Neuron (in vitro differentiated cells): ENCODE results near the gene EVX1.

ENCODE experiments used
- H2AFZ ChIP-seq: one replicate; pipeline ENCODE4 v1.6.1; 2013; ENCODE audit warnings: low read depth, mild to moderate bottlenecking, inconsistent platforms, low read length, moderate library complexity
- H3K27me3 ChIP-seq: one replicate; pipeline ENCODE4 v1.6.1; 2013; ENCODE audit warnings: low read length; ENCODE audit not compliant: insufficient read depth
- H3K36me3 ChIP-seq: one replicate; pipeline ENCODE4 v1.6.1; 2013; ENCODE audit warnings: low read length; ENCODE audit not compliant: insufficient read depth
- H3K4me1 ChIP-seq: one replicate; pipeline ENCODE4 v1.6.1; 2013; ENCODE audit warnings: low read length; ENCODE audit not compliant: insufficient read depth
- H3K4me3 ChIP-seq: 2 replicates; pipeline ENCODE4 v1.5.1; 2013; ENCODE audit warnings: mild to moderate bottlenecking, low read length, moderate library complexity
- H3K9me3 ChIP-seq: one replicate; pipeline ENCODE4 v1.6.1; 2013; ENCODE audit warnings: low read length

Gene EVX1

GRCh38 chr7:27242555-27243339, at the start of gene EVX1:
TSS of gene EVX1 (plus strand) at chr7:27242802. CDS start at chr7:27243031, 229 bp downstream.
- Histone ChIP-seq H3K27me3 (peaks cover 97% of the 10 kb centered on the region), H3K36me3 (no peaks in the 10 kb centered on the region), H3K4me1 (peaks cover 8% of the 10 kb centered on the region), H3K4me3 (no peak within 1 kb of the TSS), H3K9me3 (peaks cover 6% of the 10 kb centered on the region), H2AFZ (no peak within 1 kb of the TSS)

GRCh38 chr7:27193335-27194001, 49.1 kb upstream of the EVX1 start:
- Histone ChIP-seq H3K36me3 (no peaks in the 10 kb centered on the region), H3K4me3 (no peak overlapping the region), H3K4me1 (no peaks in the 10 kb centered on the region), H3K27me3 (peaks cover 87% of the 10 kb centered on the region), H3K9me3 (no peaks in the 10 kb centered on the region), H2AFZ (peak overlapping the region; percentile 36)

GRCh38 chr7:27194002-27194352, 48.6 kb upstream of the EVX1 start:
- Histone ChIP-seq H2AFZ (no peak overlapping the region), H3K36me3 (no peaks in the 10 kb centered on the region), H3K4me1 (no peaks in the 10 kb centered on the region), H3K27me3 (peaks cover 87% of the 10 kb centered on the region), H3K9me3 (no peaks in the 10 kb centered on the region), H3K4me3 (no peak overlapping the region)

- no peaks in the 10 kb centered on the region for H3K36me3 ChIP-seq
- no peaks in the 10 kb centered on the region for H3K9me3 ChIP-seq
- no peak overlapping the region for H3K4me3 ChIP-seq
- no peaks in the 10 kb centered on the region for H3K4me1 ChIP-seq
- H3K27me3 ChIP-seq = peaks cover 83% of the 10 kb centered on the region
- H2AFZ ChIP-seq = no peak overlapping the region
These were observed 47.8 kb upstream of the EVX1 start for GRCh38 chr7:27194686-27195379.

- H2AFZ ChIP-seq = no peak overlapping the region
- no peak overlapping the region for H3K4me3 ChIP-seq
- H3K36me3 ChIP-seq = no peaks in the 10 kb centered on the region
- H3K27me3 ChIP-seq = peaks cover 83% of the 10 kb centered on the region
- no peaks in the 10 kb centered on the region for H3K9me3 ChIP-seq
- H3K4me1 ChIP-seq = no peaks in the 10 kb centered on the region
These were observed 46.3 kb upstream of the EVX1 start for GRCh38 chr7:27196287-27196767.

GRCh38 chr7:27197137-27198042, 45.2 kb upstream of the EVX1 start:
- no peaks in the 10 kb centered on the region for H3K4me1 ChIP-seq
- peaks cover 82% of the 10 kb centered on the region for H3K27me3 ChIP-seq
- no peak overlapping the region for H3K4me3 ChIP-seq
- no peaks in the 10 kb centered on the region for H3K36me3 ChIP-seq
- H2AFZ ChIP-seq = no peak overlapping the region
- no peaks in the 10 kb centered on the region for H3K9me3 ChIP-seq

- Histone ChIP-seq H3K4me1 (no peaks in the 10 kb centered on the region), H3K36me3 (no peaks in the 10 kb centered on the region), H3K9me3 (no peaks in the 10 kb centered on the region), H3K4me3 (no peak overlapping the region), H2AFZ (no peak overlapping the region), H3K27me3 (peaks cover 81% of the 10 kb centered on the region)
These were observed 44.3 kb upstream of the EVX1 start for GRCh38 chr7:27198138-27198841.

GRCh38 chr7:27198871-27199801, 43.5 kb upstream of the EVX1 start:
- no peaks in the 10 kb centered on the region for H3K9me3 ChIP-seq
- H3K4me1 ChIP-seq = no peaks in the 10 kb centered on the region
- peaks cover 81% of the 10 kb centered on the region for H3K27me3 ChIP-seq
- H3K4me3 ChIP-seq = no peak overlapping the region
- H3K36me3 ChIP-seq = no peaks in the 10 kb centered on the region
- H2AFZ ChIP-seq = no peak overlapping the region

GRCh38 chr7:27199849-27200760, 42.5 kb upstream of the EVX1 start, which contains the start of gene HOXA13:
TSS of gene HOXA13 (minus strand) at chr7:27200091. CDS start at chr7:27200077, 14 bp downstream.
- H3K27me3 ChIP-seq = peaks cover 81% of the 10 kb centered on the region
- H3K4me3 ChIP-seq = peak within 1 kb of the TSS; percentile 32
- H3K36me3 ChIP-seq = no peaks in the 10 kb centered on the region
- no peak within 1 kb of the TSS for H2AFZ ChIP-seq
- H3K4me1 ChIP-seq = no peaks in the 10 kb centered on the region
- no peaks in the 10 kb centered on the region for H3K9me3 ChIP-seq

- H3K27me3 ChIP-seq = peaks cover 83% of the 10 kb centered on the region
- no peak overlapping the region for H2AFZ ChIP-seq
- no peaks in the 10 kb centered on the region for H3K9me3 ChIP-seq
- H3K4me3 ChIP-seq = no peak overlapping the region
- H3K4me1 ChIP-seq = no peaks in the 10 kb centered on the region
- no peaks in the 10 kb centered on the region for H3K36me3 ChIP-seq
These were observed 41.6 kb upstream of the EVX1 start for GRCh38 chr7:27200761-27201579.
